Superior temporal gyrus (tissue), 1 donor: ENCODE data around the gene GLMN.
"Not testable (repeated sequence)": the region's sequence is repeated elsewhere in the genome, so short reads cannot be mapped to it uniquely, and the experiment has no call there.

Experiments used
- DNase-seq: peaks from one replicate; pipeline ENCODE4 v3.0.0-alpha.2; 2016; ENCODE audit errors: extremely low spot score

The GLMN gene

GRCh38 chr1:92299477-92300150 lies 827 bp upstream of the GLMN start:
- no peak for DNase-seq

- peak; percentile 63 for DNase-seq
Observed at GRCh38 chr1:92298213-92298572, 594 bp downstream of the GLMN start.

- DNase-seq, result peak; percentile 85
Observed at GRCh38 chr1:92291372-92291999, 7.3 kb downstream of the GLMN start.

- not testable (repeated sequence) for DNase-seq
Observed at GRCh38 chr1:92281411-92281810, 17.4 kb downstream of the GLMN start.

- not testable (repeated sequence) for DNase-seq
Observed at GRCh38 chr1:92279781-92280180, 19.0 kb downstream of the GLMN start.

GRCh38 chr1:92277105-92277723 lies 21.6 kb downstream of the GLMN start:
- DNase-seq, result no peak

GRCh38 chr1:92276082-92276481 lies 22.7 kb downstream of the GLMN start:
- DNase-seq, result no peak

GRCh38 chr1:92274939-92275338 lies 23.8 kb downstream of the GLMN start:
- no peak for DNase-seq

GRCh38 chr1:92273039-92273438 lies 25.7 kb downstream of the GLMN start:
- DNase-seq, result peak; percentile 54

- no peak for DNase-seq
Observed at GRCh38 chr1:92262516-92262915, 36.3 kb downstream of the GLMN start.

- DNase-seq, result no peak
Observed at GRCh38 chr1:92259350-92259749, 39.4 kb downstream of the GLMN start.

GRCh38 chr1:92254714-92255113 lies 44.1 kb downstream of the GLMN start:
- not testable (repeated sequence) for DNase-seq

- no peak for DNase-seq
Observed at GRCh38 chr1:92244376-92244775, 54.4 kb downstream of the GLMN start.

- no peak for DNase-seq
Observed at GRCh38 chr1:92240034-92240433, 58.8 kb downstream of the GLMN start.

GRCh38 chr1:92230736-92231135 lies 68.1 kb downstream of the GLMN start:
- no peak for DNase-seq

- DNase-seq, result no peak
Observed at GRCh38 chr1:92228401-92228800, 70.4 kb downstream of the GLMN start.

- DNase-seq, result no peak
Observed at GRCh38 chr1:92219028-92219427, 79.8 kb downstream of the GLMN start.

- DNase-seq, result no peak
Observed at GRCh38 chr1:92218559-92218958, 80.2 kb downstream of the GLMN start.

- DNase-seq, result no peak
Observed at GRCh38 chr1:92217721-92218120, 81.1 kb downstream of the GLMN start, which contains the start of gene C1orf146. TSS of gene C1orf146 (plus strand) at chr1:92217915. CDS start at chr1:92231421, 13,506 bp downstream.

GRCh38 chr1:92211166-92211565 lies 87.6 kb downstream of the GLMN start:
- DNase-seq, result no peak

GRCh38 chr1:92210701-92211100 lies 88.1 kb downstream of the GLMN start:
- DNase-seq, result no peak

- no peak for DNase-seq
Observed at GRCh38 chr1:92203105-92203504, 95.7 kb downstream of the GLMN start.

GRCh38 chr1:92201973-92202372 lies 96.8 kb downstream of the GLMN start:
- DNase-seq, result no peak
